Right hindlimb (tissue), 1 donor: ENCODE data around the gene CTSL.

Source experiments
- DNase-seq: peaks from one replicate; pipeline ENCODE4 v3.0.0-alpha.2; 2018

Gene CTSL

DNA sequence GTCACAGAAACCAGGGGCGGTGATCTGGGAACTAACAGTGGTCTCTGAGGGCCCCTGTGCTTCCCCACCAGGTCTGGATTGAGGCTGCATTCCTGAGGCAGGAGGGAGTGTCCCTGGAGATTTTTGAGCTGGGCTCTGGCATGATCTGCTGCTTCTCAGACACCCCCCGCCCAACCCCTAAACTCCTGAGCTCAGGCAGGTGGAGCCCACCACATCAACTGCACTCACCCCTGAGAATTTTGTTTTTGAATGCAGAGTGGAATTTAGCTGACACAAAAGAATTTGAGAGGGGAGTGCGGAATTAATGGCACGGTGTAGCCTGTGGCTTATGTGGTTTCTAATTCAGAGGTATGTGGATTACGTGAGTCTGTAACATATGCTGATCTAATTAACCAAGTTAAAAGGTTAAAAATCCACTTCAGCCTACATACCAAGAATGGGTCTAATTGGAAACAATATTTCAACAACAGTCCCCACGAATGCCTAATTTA, 23.9 kb upstream of the CTSL start:
- DNase-seq: no peak

DNA sequence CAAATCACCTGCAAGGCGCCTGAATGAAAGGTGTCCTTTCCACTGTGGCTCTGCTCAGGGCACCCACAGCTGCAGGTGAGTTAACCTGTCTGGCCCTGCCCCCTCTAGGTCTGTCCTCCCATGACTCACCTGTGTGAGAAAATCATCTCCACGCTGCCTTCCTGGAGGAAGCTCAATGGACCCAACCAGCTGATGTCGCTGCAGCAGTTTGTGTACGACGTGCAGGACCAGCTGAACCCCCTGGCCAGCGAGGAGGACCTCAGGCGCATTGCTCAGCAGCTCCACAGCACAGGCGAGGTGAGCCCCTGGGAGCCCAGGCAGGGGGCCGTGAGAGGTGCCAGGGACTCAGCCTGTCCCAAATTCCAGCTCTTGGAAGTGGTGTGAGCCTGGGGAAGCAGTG, 23.0 kb upstream of the CTSL start:
- no peak for DNase-seq

DNA sequence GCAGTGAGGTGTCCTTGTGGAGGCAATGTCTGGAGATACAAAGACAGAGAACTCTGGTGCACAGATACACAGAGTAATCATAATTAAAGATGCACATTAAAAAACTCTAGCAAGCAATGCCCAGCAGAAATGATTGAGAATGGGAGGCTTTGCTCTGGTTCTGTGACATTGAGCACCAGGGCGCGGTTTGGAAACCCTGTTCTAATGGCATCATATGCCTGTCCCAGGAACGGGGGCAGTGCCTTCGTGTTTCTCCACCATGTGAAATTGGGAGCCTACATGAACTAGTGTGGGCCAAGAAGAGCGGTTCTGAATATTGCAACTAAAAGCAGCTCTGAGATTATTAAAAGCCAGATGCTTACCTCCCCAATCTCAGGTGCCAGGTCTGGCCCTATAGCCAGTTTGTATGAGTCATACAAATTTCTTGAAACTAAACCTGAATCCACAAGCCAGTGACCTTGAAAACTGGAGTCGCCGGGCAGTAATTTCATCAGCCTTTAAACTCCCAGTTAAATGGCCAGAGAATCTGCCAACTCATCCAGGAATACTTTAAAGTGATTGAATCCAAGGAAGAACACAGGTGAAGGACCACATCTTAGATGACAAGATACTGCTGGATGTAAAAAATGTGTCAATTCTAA, 22.2 kb upstream of the CTSL start:
- DNase-seq: no peak

DNA sequence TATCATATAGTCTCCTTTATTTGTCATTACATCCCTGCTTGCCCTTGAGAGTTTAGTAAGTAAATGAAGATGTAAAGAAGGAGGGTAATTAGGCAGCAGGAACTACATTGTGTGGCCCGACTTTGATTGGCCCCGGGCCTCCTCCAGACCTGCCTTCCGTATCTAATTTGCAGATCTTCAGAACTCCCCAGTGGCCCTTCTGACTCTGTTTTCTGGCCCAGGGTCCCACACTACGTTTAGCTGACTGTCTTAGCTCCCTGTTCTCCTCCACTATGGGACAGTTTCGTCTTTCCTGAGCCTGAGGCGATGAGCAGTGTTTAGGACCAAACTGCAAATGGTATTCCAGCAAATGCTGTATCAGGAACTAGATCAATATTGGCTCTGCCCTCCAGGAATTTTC, 21.6 kb upstream of the CTSL start:
- no peak for DNase-seq

DNA sequence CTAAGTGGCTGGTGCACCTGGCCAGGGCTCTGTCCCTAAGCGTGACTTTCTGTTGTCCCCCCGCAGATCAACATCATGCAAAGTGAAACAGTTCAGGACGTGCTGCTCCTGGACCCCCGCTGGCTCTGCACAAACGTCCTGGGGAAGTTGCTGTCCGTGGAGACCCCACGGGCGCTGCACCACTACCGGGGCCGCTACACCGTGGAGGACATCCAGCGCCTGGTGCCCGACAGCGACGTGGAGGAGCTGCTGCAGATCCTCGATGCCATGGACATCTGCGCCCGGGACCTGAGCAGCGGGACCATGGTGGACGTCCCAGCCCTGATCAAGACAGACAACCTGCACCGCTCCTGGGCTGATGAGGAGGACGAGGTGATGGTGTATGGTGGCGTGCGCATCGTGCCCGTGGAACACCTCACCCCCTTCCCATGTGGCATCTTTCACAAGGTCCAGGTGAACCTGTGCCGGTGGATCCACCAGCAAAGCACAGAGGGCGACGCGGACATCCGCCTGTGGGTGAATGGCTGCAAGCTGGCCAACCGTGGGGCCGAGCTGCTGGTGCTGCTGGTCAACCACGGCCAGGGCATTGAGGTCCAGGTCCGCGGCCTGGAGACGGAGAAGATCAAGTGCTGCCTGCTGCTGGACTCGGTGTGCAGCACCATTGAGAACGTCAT, 19.7 kb upstream of the CTSL start:
- no peak for DNase-seq

DNA sequence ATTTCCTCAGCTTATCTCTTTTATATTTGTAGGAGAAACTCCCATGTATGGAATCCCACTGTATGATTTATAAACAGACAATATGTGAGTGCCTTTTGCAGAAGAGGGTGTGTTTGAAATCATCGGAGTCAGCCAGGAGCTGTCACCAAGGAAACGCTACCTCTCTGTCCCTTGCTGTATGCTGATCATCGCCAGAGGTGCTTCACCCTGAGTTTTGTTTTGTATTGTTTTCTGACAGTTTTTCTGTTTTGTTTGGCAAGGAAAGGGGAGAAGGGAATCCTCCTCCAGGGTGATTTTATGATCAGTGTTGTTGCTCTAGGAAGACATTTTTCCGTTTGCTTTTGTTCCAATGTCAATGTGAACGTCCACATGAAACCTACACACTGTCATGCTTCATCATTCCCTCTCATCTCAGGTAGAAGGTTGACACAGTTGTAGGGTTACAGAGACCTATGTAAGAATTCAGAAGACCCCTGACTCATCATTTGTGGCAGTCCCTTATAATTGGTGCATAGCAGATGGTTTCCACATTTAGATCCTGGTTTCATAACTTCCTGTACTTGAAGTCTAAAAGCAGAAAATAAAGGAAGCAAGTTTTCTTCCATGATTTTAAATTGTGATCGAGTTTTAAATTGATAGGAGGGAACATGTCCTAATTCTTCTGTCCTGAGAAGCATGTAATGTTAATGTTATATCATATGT, 18.0 kb upstream of the CTSL start:
- DNase-seq: no peak

DNA sequence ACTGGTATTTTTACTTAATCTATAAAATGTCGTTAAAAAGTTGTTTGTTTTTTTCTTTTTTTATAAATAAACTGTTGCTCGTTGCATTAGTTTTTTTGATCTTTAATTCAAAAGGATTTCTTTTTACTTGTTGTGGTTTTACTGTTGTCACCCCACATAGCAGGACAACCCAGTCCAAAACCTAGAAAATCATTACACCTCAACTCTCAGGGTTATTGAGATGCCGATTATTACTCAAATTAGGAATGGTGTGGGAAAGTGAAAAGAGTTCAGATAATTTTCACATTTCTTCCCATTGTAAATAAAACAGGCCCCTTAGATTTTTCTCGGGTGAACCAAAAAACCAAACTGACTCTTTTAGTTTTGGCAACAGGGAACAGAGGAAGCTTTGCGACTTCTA, 17.4 kb upstream of the CTSL start:
- no peak for DNase-seq

- no peak for DNase-seq
Measured at GRCh38 chr9:87708986-87709728, 16.8 kb upstream of the CTSL start.

DNA sequence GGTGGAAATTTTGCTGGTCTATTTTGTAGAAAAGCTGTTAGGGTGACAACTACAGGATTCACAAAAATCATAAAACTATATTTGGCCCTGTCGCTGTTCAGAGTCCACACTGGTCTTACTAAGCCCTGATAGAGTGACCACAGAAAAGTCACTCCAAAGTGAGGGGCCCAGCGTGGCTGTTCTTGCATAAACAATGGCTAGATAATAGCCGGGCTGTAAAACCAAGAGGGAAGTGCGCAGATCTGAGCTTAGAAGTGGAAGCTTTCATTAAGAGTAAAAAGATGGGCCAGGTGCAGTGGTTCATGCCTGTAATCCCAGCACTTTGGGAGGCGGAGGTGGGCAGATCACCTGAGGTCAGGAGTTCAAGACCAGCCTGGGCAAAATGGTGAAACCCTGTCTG, 15.5 kb upstream of the CTSL start:
- DNase-seq: no peak

GRCh38 chr9:87711857-87712800, 13.8 kb upstream of the CTSL start:
- no peak for DNase-seq

GRCh38 chr9:87712801-87713277, 13.1 kb upstream of the CTSL start:
- DNase-seq: no peak

DNA sequence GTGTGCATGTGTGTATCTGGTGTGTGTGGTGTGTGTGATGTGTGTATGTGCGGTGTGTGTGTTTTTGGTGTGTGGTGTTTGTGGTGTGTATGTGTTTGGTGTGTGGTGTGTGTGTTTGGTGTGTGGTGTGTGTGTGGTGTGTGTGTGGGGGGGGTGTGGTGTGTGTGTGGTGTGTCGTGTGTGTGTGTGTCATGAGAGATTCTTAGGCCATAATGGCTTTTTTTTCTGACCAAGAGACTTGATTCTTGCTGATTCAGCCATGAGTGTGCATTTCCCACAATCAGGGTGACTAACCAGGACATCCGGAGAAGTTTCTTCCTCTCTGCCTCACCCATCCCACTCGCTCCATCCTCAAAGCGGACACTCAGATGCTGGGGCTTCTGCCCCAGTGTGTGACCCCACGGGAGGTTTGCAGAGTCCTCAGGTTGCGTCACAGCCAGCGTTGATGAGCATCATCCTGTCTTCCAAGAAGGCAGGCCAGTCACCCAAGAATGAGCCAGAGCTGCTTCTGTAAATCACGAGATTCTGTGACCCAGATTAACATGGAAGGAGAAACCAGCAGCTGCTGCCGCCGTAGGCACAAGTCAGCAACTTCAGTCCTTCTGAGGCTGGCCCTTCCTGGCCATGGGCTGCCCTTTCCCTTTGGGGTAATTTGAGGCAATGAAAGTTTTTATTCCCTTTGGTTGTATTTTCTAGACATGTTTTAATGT, 12.5 kb upstream of the CTSL start:
- DNase-seq: peak; percentile 49

DNA sequence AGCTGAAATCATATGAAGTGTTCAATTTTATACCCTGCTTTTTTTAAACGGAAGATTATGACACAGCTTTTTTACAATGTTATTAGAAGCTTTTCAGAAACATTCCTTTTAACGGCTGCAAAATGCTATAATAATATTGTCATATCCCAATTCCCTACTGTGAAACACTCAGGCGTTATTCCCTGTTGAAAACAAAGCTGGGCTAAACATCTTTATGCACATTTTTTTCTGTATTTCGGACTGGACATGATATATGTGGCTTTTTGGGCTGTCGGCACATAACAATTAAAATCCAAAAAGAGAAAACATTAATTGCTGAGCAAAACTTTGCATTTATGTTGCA, 12.0 kb upstream of the CTSL start:
- no peak for DNase-seq

- DNase-seq: no peak
Measured at GRCh38 chr9:87714819-87715218, 11.1 kb upstream of the CTSL start.

GRCh38 chr9:87716141-87716540, 9.8 kb upstream of the CTSL start:
- no peak for DNase-seq

DNA sequence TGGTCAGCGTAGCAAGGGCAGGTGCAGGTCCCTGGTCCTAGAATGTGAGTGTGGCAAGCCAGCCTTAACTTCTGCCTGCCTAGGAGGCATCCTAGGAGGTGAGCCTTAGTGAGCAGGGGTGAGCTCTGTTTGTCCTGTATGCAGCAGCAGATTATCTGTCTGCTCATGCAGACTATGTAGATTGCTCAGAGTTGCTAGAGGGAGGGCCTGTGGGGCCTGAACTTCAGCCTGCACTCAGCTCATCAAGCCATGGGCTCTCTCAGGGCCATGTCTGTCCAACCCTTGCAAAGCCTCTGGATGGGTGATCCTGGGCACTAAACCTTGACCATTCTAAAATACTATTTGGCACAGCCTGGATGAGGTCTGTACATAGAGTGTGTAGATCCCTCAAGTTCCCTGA, 8.5 kb upstream of the CTSL start:
- DNase-seq: no peak

DNA sequence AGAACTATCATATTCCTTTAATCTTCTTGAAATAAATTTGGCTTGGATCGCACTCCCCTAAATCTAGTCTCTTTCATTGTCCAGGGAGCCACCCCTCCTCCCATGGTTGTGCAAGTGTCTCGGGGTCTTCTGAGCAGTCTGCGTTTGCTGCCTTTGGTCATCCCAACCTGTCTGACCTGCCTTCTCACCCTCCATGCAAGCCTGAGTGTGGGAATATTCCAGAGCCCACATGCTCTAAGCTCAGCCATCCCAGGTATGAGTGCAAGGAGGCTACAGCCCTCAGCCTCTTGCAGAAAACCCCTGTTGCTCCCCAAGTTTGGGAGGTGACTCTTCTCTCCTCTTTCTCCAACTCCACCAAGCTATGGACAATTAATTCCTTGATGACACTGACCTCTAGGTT, 7.7 kb upstream of the CTSL start:
- no peak for DNase-seq

DNA sequence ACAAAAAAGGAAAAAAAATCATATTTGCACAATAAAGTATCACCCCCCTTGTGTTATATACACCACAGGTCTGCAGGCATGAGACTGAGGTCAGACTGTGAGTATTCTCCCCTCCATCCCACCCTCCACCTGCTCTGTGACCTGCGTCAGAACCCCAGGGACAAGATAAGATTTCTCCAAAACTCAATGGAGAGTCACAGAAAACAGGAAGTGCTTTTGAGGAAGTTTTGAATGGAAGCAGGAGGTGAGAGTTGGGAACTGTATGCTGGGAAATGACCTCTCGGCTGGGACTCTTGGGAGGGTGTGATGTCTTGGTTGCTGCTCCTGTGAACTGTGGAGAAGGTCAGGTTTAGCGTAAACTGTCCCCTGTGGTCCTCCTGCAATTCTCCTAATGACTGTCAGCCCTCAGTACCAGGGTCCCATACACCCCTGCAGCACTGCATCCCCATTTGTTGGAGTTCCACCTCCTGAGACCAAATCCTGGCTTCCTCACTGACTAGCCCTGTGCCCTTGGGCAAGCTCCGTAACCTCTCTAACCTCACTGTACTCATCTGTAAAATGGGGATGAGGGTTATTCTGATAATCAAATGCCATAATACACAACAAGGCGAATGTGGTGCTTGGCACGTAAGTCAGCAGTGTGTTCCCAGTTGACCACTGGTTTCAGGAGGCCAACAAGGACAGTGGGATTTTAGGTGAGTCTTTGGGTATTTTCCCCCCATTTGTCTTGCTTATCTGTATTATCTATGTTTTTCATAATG, 6.9 kb upstream of the CTSL start:
- DNase-seq: no peak

DNA sequence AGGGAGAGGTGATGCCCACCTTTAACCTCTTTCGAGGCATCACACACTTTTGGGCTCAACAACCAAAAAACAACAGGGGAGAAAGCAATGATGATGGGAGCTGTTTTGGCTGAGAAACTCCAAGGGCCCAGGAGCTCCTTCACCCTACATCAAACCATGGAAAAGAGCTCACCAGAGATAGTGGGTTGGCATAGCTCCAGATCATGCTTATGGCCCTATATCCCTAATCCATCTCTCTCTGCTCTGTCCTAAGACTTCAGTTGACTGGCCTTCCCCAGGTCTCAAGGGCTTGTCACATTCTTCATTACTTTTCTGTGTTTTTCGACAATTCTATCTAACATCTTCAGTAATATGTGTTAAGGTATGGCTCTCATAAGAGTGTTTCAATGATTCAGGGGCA, 5.7 kb upstream of the CTSL start:
- DNase-seq: no peak

GRCh38 chr9:87722393-87723088, 3.4 kb upstream of the CTSL start:
- no peak for DNase-seq
